ENCODE results near the gene SYNGAP1.

Gene SYNGAP1

GRCh38 chr6:33430334-33430733, 10.5 kb downstream of the SYNGAP1 start:
- peaks cover 22% of the 10 kb centered on the region for H3K4me1 ChIP-seq (ENCODE audit: insufficient read depth, insufficient read length)

GRCh38 chr6:33430991-33431879, 11.4 kb downstream of the SYNGAP1 start:
- Histone ChIP-seq H3K36me3 (ENCODE audit: insufficient read depth, insufficient read length, low read length) (peaks cover 13% of the 10 kb centered on the region), H3K27me3 (ENCODE audit: insufficient read depth, insufficient read length) (no peaks in the 10 kb centered on the region), H3K9me3 (ENCODE audit: insufficient read depth, low read length) (no peaks in the 10 kb centered on the region), H3K4me3 (ENCODE audit: insufficient read length, low read depth) (peak overlapping the region; percentile 39), H3K9ac (ENCODE audit: insufficient read length, low read depth) (peak overlapping the region; percentile 73), H3K4me1 (ENCODE audit: insufficient read depth, insufficient read length) (peaks cover 22% of the 10 kb centered on the region)
- peak; percentile 89 for DNase-seq (ENCODE audit: low read depth, low spot score)
- TF ChIP-seq YY1 (IDR thresholded peaks at IDR 0.05; ENCODE audit: insufficient read depth, insufficient read length): no peak
- TF ChIP-seq ZNF274 (IDR thresholded peaks at IDR 0.05; ENCODE audit: low read depth, low read length): no peak
- no peak for TF ChIP-seq SUZ12 (IDR thresholded peaks at IDR 0.05; ENCODE audit: extremely low read depth, insufficient read depth, insufficient read length)

More at GRCh38 chr6:33430334-33430733, 10.5 kb downstream of the SYNGAP1 start:
- Histone ChIP-seq H3K27me3 (ENCODE audit: insufficient read depth, insufficient read length) (no peaks in the 10 kb centered on the region), H3K9ac (ENCODE audit: insufficient read length, low read depth) (no peak overlapping the region), H3K9me3 (ENCODE audit: insufficient read depth, low read length) (no peaks in the 10 kb centered on the region), H3K36me3 (ENCODE audit: insufficient read depth, insufficient read length, low read length) (peaks cover 5% of the 10 kb centered on the region), H3K4me3 (ENCODE audit: insufficient read length, low read depth) (no peak overlapping the region)
- TF ChIP-seq YY1 (IDR thresholded peaks at IDR 0.05; ENCODE audit: insufficient read depth, insufficient read length) (no peak), SUZ12 (IDR thresholded peaks at IDR 0.05; ENCODE audit: extremely low read depth, insufficient read depth, insufficient read length) (no peak), ZNF274 (IDR thresholded peaks at IDR 0.05; ENCODE audit: low read depth, low read length) (no peak)
- no peak for DNase-seq (ENCODE audit: low read depth, low spot score)

GRCh38 chr6:33431880-33432541, 12.1 kb downstream of the SYNGAP1 start:
- Histone ChIP-seq H3K4me3 (ENCODE audit: insufficient read length, low read depth) (peak overlapping the region; percentile 39), H3K36me3 (ENCODE audit: insufficient read depth, insufficient read length, low read length) (peaks cover 20% of the 10 kb centered on the region), H3K9me3 (ENCODE audit: insufficient read depth, low read length) (no peaks in the 10 kb centered on the region), H3K27me3 (ENCODE audit: insufficient read depth, insufficient read length) (no peaks in the 10 kb centered on the region), H3K4me1 (ENCODE audit: insufficient read depth, insufficient read length) (peaks cover 21% of the 10 kb centered on the region), H3K9ac (ENCODE audit: insufficient read length, low read depth) (peak overlapping the region; percentile 73)
- DNase-seq (ENCODE audit: low read depth, low spot score): no peak
- TF ChIP-seq ZNF274 (IDR thresholded peaks at IDR 0.05; ENCODE audit: low read depth, low read length): no peak
- no peak for TF ChIP-seq YY1 (IDR thresholded peaks at IDR 0.05; ENCODE audit: insufficient read depth, insufficient read length)
- TF ChIP-seq SUZ12 (IDR thresholded peaks at IDR 0.05; ENCODE audit: extremely low read depth, insufficient read depth, insufficient read length): no peak

DNA sequence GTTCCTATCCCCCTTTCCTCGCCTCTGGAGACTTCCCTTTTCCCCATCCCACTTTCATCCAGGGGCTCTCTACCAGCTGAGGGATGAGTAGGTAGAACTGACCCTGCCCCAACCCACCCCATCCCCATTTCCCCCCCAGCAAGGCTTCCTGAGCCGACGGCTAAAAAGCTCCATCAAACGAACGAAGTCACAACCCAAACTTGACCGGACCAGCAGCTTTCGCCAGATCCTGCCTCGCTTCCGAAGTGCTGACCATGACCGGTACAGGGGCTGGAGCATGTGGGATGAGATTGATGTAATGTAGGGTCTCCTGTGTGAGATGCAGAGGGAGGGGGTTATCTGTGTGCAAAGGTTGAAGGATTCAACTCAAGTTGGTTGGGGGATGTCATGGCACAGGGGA, 12.7 kb downstream of the SYNGAP1 start:
- H3K9me3 ChIP-seq (ENCODE audit: insufficient read depth, low read length): no peaks in the 10 kb centered on the region
- H3K36me3 ChIP-seq (ENCODE audit: insufficient read depth, insufficient read length, low read length): peaks cover 25% of the 10 kb centered on the region
- peak overlapping the region; percentile 73 for H3K9ac ChIP-seq (ENCODE audit: insufficient read length, low read depth)
- no peak for DNase-seq (ENCODE audit: low read depth, low spot score)
- peaks cover 20% of the 10 kb centered on the region for H3K4me1 ChIP-seq (ENCODE audit: insufficient read depth, insufficient read length)
- peak overlapping the region; percentile 39 for H3K4me3 ChIP-seq (ENCODE audit: insufficient read length, low read depth)
- TF ChIP-seq YY1 (IDR thresholded peaks at IDR 0.05; ENCODE audit: insufficient read depth, insufficient read length) (no peak), SUZ12 (IDR thresholded peaks at IDR 0.05; ENCODE audit: extremely low read depth, insufficient read depth, insufficient read length) (no peak), ZNF274 (IDR thresholded peaks at IDR 0.05; ENCODE audit: low read depth, low read length) (no peak)
- no peaks in the 10 kb centered on the region for H3K27me3 ChIP-seq (ENCODE audit: insufficient read depth, insufficient read length)

DNA sequence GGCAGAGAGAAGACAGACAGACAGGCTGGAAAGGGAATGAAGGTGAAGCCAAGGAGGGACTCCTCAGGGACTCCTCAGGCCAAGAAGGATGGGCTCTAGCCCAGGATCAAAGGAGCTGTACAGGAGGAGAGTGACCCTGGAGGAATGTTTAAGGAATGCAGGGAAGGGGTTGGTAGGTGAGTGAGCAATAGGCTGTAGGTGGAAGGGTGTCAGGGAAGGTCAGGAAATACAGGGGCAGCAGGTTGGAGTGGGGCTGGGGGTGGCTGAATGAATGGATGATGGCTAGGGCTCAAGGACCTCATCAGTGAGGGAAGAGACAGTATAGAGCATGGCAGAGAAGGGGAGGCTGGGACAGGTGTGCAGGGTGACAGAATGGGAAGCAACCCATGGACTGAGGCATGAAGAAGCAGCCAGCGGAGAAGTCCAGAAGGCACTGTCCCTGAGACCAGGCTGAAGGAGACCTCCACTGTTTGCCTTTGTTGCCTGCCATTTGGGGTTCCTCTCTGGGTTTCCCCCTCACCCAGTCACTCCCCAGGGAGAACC, 13.2 kb downstream of the SYNGAP1 start:
- Histone ChIP-seq H3K9ac (ENCODE audit: insufficient read length, low read depth) (peak overlapping the region; percentile 73), H3K4me3 (ENCODE audit: insufficient read length, low read depth) (peak overlapping the region; percentile 3), H3K36me3 (ENCODE audit: insufficient read depth, insufficient read length, low read length) (peaks cover 30% of the 10 kb centered on the region), H3K9me3 (ENCODE audit: insufficient read depth, low read length) (no peaks in the 10 kb centered on the region), H3K4me1 (ENCODE audit: insufficient read depth, insufficient read length) (peaks cover 20% of the 10 kb centered on the region), H3K27me3 (ENCODE audit: insufficient read depth, insufficient read length) (no peaks in the 10 kb centered on the region)
- no peak for TF ChIP-seq SUZ12 (IDR thresholded peaks at IDR 0.05; ENCODE audit: extremely low read depth, insufficient read depth, insufficient read length)
- TF ChIP-seq ZNF274 (IDR thresholded peaks at IDR 0.05; ENCODE audit: low read depth, low read length): no peak
- no peak for TF ChIP-seq YY1 (IDR thresholded peaks at IDR 0.05; ENCODE audit: insufficient read depth, insufficient read length)
- no peak for DNase-seq (ENCODE audit: low read depth, low spot score)

DNA sequence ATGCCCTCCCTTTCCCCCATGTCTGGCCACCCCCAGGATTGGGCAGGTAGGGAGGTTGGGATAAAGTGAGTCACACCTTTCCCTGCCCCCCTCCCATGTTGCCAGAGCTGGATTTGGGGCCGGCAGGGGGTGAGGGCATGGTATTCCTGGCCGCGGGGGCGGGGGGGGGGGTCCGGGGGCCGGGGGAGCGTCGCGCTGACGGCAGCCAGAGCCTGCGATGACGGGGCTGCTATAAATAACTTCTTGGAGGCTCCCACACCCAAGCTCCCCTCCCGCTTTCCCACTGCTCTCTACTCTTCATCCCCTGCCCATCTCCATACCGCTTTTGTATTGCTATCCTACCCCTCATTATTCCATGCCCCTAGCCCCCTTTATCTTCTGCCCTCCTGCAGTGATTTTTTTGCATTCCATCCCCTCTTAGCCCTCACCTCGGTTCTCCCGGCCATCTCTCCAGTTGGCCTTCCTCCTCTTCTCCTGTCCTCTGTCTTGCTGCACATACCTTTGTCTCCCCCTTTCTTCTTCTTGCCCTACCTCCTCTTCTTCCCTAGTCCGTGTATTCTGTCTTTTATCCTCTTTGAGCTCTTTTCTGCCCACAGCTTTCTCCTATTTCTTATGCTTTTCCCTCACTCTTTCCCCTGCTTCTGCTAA, 13.8 kb downstream of the SYNGAP1 start:
- Histone ChIP-seq H3K36me3 (ENCODE audit: insufficient read depth, insufficient read length, low read length) (peaks cover 36% of the 10 kb centered on the region), H3K4me3 (ENCODE audit: insufficient read length, low read depth) (peak overlapping the region; percentile 3), H3K9me3 (ENCODE audit: insufficient read depth, low read length) (no peaks in the 10 kb centered on the region), H3K9ac (ENCODE audit: insufficient read length, low read depth) (peak overlapping the region; percentile 73), H3K4me1 (ENCODE audit: insufficient read depth, insufficient read length) (peaks cover 15% of the 10 kb centered on the region), H3K27me3 (ENCODE audit: insufficient read depth, insufficient read length) (no peaks in the 10 kb centered on the region)
- peak; percentile 52 for DNase-seq (ENCODE audit: low read depth, low spot score)
- no peak for TF ChIP-seq SUZ12 (IDR thresholded peaks at IDR 0.05; ENCODE audit: extremely low read depth, insufficient read depth, insufficient read length)
- TF ChIP-seq YY1 (IDR thresholded peaks at IDR 0.05; ENCODE audit: insufficient read depth, insufficient read length): no peak
- no peak for TF ChIP-seq ZNF274 (IDR thresholded peaks at IDR 0.05; ENCODE audit: low read depth, low read length)

Data from NT2/D1 (cell line).